Anterior cingulate cortex (tissue), 58 donors: Measurements from ENCODE around the gene ARHGEF26.

Experiments
- DNase-seq, 58 donors: peaks; one replicate each; lab custom pipeline; 2025; lab: John Stamatoyannopoulos, UW

Gene ARHGEF26

GRCh38 chr3:154191520-154191919 lies 70.3 kb downstream of the ARHGEF26 start:
- DNase-seq = no peak

- no peak for DNase-seq
These were observed 71.0 kb downstream of the ARHGEF26 start for GRCh38 chr3:154192225-154192624.

- DNase-seq = no peak
These were observed 71.9 kb downstream of the ARHGEF26 start for GRCh38 chr3:154193000-154193615.

- no peak for DNase-seq
These were observed 73.7 kb downstream of the ARHGEF26 start for GRCh38 chr3:154194877-154195276.

- no peak for DNase-seq
These were observed 74.6 kb downstream of the ARHGEF26 start for GRCh38 chr3:154195620-154196356.

GRCh38 chr3:154197751-154198150 lies 76.6 kb downstream of the ARHGEF26 start:
- DNase-seq = no peak

GRCh38 chr3:154209499-154209898 lies 88.3 kb downstream of the ARHGEF26 start:
- DNase-seq = no peak

GRCh38 chr3:154210986-154211385 lies 89.8 kb downstream of the ARHGEF26 start:
- DNase-seq = no peak

GRCh38 chr3:154214306-154214705 lies 93.1 kb downstream of the ARHGEF26 start:
- no peak for DNase-seq

GRCh38 chr3:154217671-154218070 lies 96.5 kb downstream of the ARHGEF26 start:
- no peak for DNase-seq

- no peak for DNase-seq
These were observed 97.5 kb downstream of the ARHGEF26 start for GRCh38 chr3:154218728-154219127.

GRCh38 chr3:154220462-154220861 lies 99.3 kb downstream of the ARHGEF26 start:
- no peak for DNase-seq

- DNase-seq = no peak
These were observed 102.3 kb downstream of the ARHGEF26 start for GRCh38 chr3:154223519-154223918.

GRCh38 chr3:154224366-154224765 lies 103.2 kb downstream of the ARHGEF26 start:
- no peak for DNase-seq

- DNase-seq = no peak
These were observed 103.7 kb downstream of the ARHGEF26 start for GRCh38 chr3:154224866-154225265.

GRCh38 chr3:154225536-154225935 lies 104.3 kb downstream of the ARHGEF26 start:
- no peak for DNase-seq

GRCh38 chr3:154227531-154227930 lies 106.3 kb downstream of the ARHGEF26 start:
- no peak for DNase-seq

- DNase-seq = no peak
These were observed 107.5 kb downstream of the ARHGEF26 start for GRCh38 chr3:154228561-154229216.

GRCh38 chr3:154229217-154229590 lies 108.0 kb downstream of the ARHGEF26 start:
- no peak for DNase-seq

GRCh38 chr3:154235330-154235729 lies 114.1 kb downstream of the ARHGEF26 start:
- no peak for DNase-seq

- no peak for DNase-seq
These were observed 115.1 kb downstream of the ARHGEF26 start for GRCh38 chr3:154236331-154236730.

- DNase-seq = no peak
These were observed 119.0 kb downstream of the ARHGEF26 start for GRCh38 chr3:154240235-154240634.
